ENCODE results near the gene PYM1. TPM values are rescaled to one million over a fixed set of nuclear protein-coding genes. Genes with fewer than 3 reads are reported as not detected.
"Not testable (repeated sequence)": the region's sequence is repeated elsewhere in the genome, so short reads cannot be mapped to it uniquely, and the experiment has no call there.

PYM1 gene
- total RNA-seq, 1 experiment from 2014 or later = 52.1 TPM

- no peak for DNase-seq (ENCODE audit: low spot score)
These were observed 14.8 kb downstream of the PYM1 start for GRCh38 chr12:55912908-55913307.

GRCh38 chr12:55909513-55909884 is 18.2 kb downstream of the PYM1 start:
- no peak for DNase-seq (ENCODE audit: low spot score)

- no peak for DNase-seq (ENCODE audit: low spot score)
These were observed 18.8 kb downstream of the PYM1 start for GRCh38 chr12:55908726-55909512.

- DNase-seq (ENCODE audit: low spot score) = no peak
These were observed 21.6 kb downstream of the PYM1 start for GRCh38 chr12:55906056-55906455.

GRCh38 chr12:55901881-55902490 is 25.7 kb downstream of the PYM1 start:
- no peak for DNase-seq (ENCODE audit: low spot score)

GRCh38 chr12:55899082-55899481 is 28.6 kb downstream of the PYM1 start:
- DNase-seq (ENCODE audit: low spot score) = no peak

- no peak for DNase-seq (ENCODE audit: low spot score)
These were observed 34.0 kb downstream of the PYM1 start for GRCh38 chr12:55893723-55894122.

- DNase-seq (ENCODE audit: low spot score) = no peak
These were observed 36.4 kb downstream of the PYM1 start for GRCh38 chr12:55891310-55891709.

GRCh38 chr12:55885113-55885512 is 42.6 kb downstream of the PYM1 start:
- no peak for DNase-seq (ENCODE audit: low spot score)

GRCh38 chr12:55877824-55878223 is 49.9 kb downstream of the PYM1 start:
- no peak for DNase-seq (ENCODE audit: low spot score)

GRCh38 chr12:55875704-55876467 is 51.8 kb downstream of the PYM1 start:
- no peak for DNase-seq (ENCODE audit: low spot score)

GRCh38 chr12:55874443-55874842 is 53.3 kb downstream of the PYM1 start:
- DNase-seq (ENCODE audit: low spot score) = no peak

- not testable (repeated sequence) for DNase-seq (ENCODE audit: low spot score)
These were observed 61.2 kb downstream of the PYM1 start for GRCh38 chr12:55866454-55867004.

- DNase-seq (ENCODE audit: low spot score) = no peak
These were observed 62.4 kb downstream of the PYM1 start for GRCh38 chr12:55865327-55865726.

GRCh38 chr12:55862931-55863330 is 64.8 kb downstream of the PYM1 start:
- not testable (repeated sequence) for DNase-seq (ENCODE audit: low spot score)

- DNase-seq (ENCODE audit: low spot score) = no peak
These were observed 65.4 kb downstream of the PYM1 start for GRCh38 chr12:55862286-55862685.

- no peak for DNase-seq (ENCODE audit: low spot score)
These were observed 65.8 kb downstream of the PYM1 start for GRCh38 chr12:55861871-55862270.

GRCh38 chr12:55861396-55861795 is 66.3 kb downstream of the PYM1 start:
- no peak for DNase-seq (ENCODE audit: low spot score)

GRCh38 chr12:55852740-55853139 is 75.0 kb downstream of the PYM1 start:
- no peak for DNase-seq (ENCODE audit: low spot score)
